Muscle of back (tissue), 10 donors: ENCODE data around the gene LINS1. TPM values are rescaled to one million over a fixed set of nuclear protein-coding genes. Genes with fewer than 3 reads are reported as not detected.

Experiments used
- polyA plus RNA-seq, 10 donors: library from polyadenylated mRNA; unstranded; fragments of 120-200 nt; gene quantifications; one replicate each; pipeline ENCODE4 v1.2.1, GENCODE V29; 2013; ENCODE audit not compliant: insufficient read length in 10 of 10

The LINS1 gene
- polyA plus RNA-seq, 10 donors = 11.3 to 20.1 (median 17.6) TPM

Other genes starting within 250 kb of the LINS1 start
- gene CERS3, start 73.2 kb downstream of the LINS1 start, polyA plus RNA-seq = 1 to 10 TPM in 9 of 10 donors, under 1 TPM in 1; 0.50 to 5.6 (median 1.6) TPM
- gene ASB7, start 405 bp upstream of the LINS1 start, polyA plus RNA-seq = 10 to 100 TPM in 1 of 10 donors, 1 to 10 TPM in 9; 7.6 to 10.6 (median 8.8) TPM